Epithelial cell of esophagus (primary cell): ENCODE data around the gene NXN.

Experiments used
- DNase-seq: peaks from one replicate; pipeline ENCODE4 v3.0.0; 2010; ENCODE audit warnings: low read depth
- H3K4me3 ChIP-seq: 2 replicates; pipeline ENCODE4 v1.5.1; 2011; ENCODE audit warnings: mild to moderate bottlenecking, low read length, control low read depth
- CTCF ChIP-seq: IDR thresholded peaks from 2 replicates; pipeline ENCODE4 v1.5.1; 2011; ENCODE audit warnings: low read depth, mild to moderate bottlenecking, low read length, control low read depth, inconsistent platforms; ENCODE audit not compliant: insufficient read depth; ENCODE audit errors: missing control alignments

Gene NXN

GRCh38 chr17:903691-904481, 75.7 kb downstream of the NXN start:
- no peak for TF ChIP-seq CTCF
- DNase-seq, result peak; percentile 95
- H3K4me3 ChIP-seq, result no peak overlapping the region

- DNase-seq, result peak; percentile 49
- no peak overlapping the region for H3K4me3 ChIP-seq
- no peak for TF ChIP-seq CTCF
Observed at GRCh38 chr17:902463-902862, 77.1 kb downstream of the NXN start.

- no peak overlapping the region for H3K4me3 ChIP-seq
- DNase-seq, result no peak
- TF ChIP-seq CTCF, result no peak
Observed at GRCh38 chr17:901964-902363, 77.6 kb downstream of the NXN start.

- no peak overlapping the region for H3K4me3 ChIP-seq
- TF ChIP-seq CTCF, result no peak
- peak; percentile 52 for DNase-seq
Observed at GRCh38 chr17:901191-901950, 78.2 kb downstream of the NXN start.

GRCh38 chr17:900336-900934, 79.1 kb downstream of the NXN start:
- DNase-seq, result no peak
- TF ChIP-seq CTCF, result no peak
- no peak overlapping the region for H3K4me3 ChIP-seq

- no peak for TF ChIP-seq CTCF
- H3K4me3 ChIP-seq, result no peak overlapping the region
- DNase-seq, result no peak
Observed at GRCh38 chr17:897970-898619, 81.5 kb downstream of the NXN start.
